GM23338 (cell line): ENCODE results near the gene DMD. TPM values are rescaled to one million over a fixed set of nuclear protein-coding genes. Genes with fewer than 3 reads are reported as not detected.

Experiments used
- ATAC-seq: fragments of 200-7000 bp; cut with Tn5 transposase; 3 replicates; pipeline ENCODE4 v1.9.1; 2020
- DNase-seq: peaks from one replicate; pipeline ENCODE4 v3.0.0-alpha.2; 2015; ENCODE audit warnings: low spot score
- H2AFZ ChIP-seq: fragments of 200-600 bp; sonication (generic); 2 replicates; pipeline ENCODE4 v1.8.0; 2016; ENCODE audit warnings: antibody characterized with exemption, mild to moderate bottlenecking, moderate library complexity
- H3F3A ChIP-seq: fragments of 200-600 bp; sonication (generic); replicated peaks from 2 replicates; pipeline ENCODE4 v1.8.0; 2017; ENCODE audit warnings: antibody characterized with exemption, mixed run types, low read depth
- H3K27ac ChIP-seq: fragments of 200-600 bp; sonication (generic); 2 replicates; pipeline ENCODE4 v1.6.1; 2016; ENCODE audit warnings: low read depth
- H3K27me3 ChIP-seq: fragments of 200-600 bp; sonication (generic); 2 replicates; pipeline ENCODE4 v1.8.0; 2016; ENCODE audit warnings: mild to moderate bottlenecking, mixed run types, moderate library complexity; ENCODE audit not compliant: insufficient read depth
- H3K36me3 ChIP-seq: fragments of 200-600 bp; sonication (generic); 2 replicates; pipeline ENCODE4 v1.8.0; 2016; ENCODE audit warnings: mild to moderate bottlenecking; ENCODE audit not compliant: insufficient read depth
- H3K4me1 ChIP-seq: fragments of 200-600 bp; sonication (generic); 2 replicates; pipeline ENCODE4 v1.8.0; 2016; ENCODE audit warnings: mild to moderate bottlenecking, moderate library complexity; ENCODE audit not compliant: insufficient read depth
- H3K4me2 ChIP-seq: fragments of 200-600 bp; sonication (generic); 2 replicates; pipeline ENCODE4 v1.7.1; 2017; ENCODE audit warnings: mixed run types
- H3K4me3 ChIP-seq: fragments of 200-600 bp; sonication (generic); 2 replicates; pipeline ENCODE4 v1.6.1; 2016; ENCODE audit warnings: mixed run types
- H3K79me2 ChIP-seq: fragments of 200-600 bp; sonication (generic); replicated peaks from 2 replicates; pipeline ENCODE4 v1.8.0; 2017; ENCODE audit warnings: mild to moderate bottlenecking; ENCODE audit not compliant: insufficient read depth
- H3K9me2 ChIP-seq: fragments of 200-600 bp; sonication (generic); 2 replicates; pipeline ENCODE4 v1.8.0; 2017; ENCODE audit not compliant: insufficient read depth
- H4K20me1 ChIP-seq: fragments of 200-600 bp; sonication (generic); replicated peaks from 2 replicates; pipeline ENCODE4 v1.8.0; 2017; ENCODE audit warnings: mild to moderate bottlenecking; ENCODE audit not compliant: insufficient read depth
- H3K27ac Mint-ChIP-seq: 2 replicates; pipeline ENCODE4 v1.8.0; 2020; ENCODE audit warnings: inconsistent platforms, mild to moderate bottlenecking, moderate library complexity, mixed read lengths
- H3K27me3 Mint-ChIP-seq: 3 replicates; pipeline ENCODE4 v1.8.0; 2022; ENCODE audit warnings: low read depth, mild to moderate bottlenecking, moderate library complexity, mixed read lengths, inconsistent platforms; ENCODE audit not compliant: insufficient read depth, poor library complexity
- H3K36me3 Mint-ChIP-seq: 3 replicates; pipeline ENCODE4 v1.8.0; 2021; ENCODE audit warnings: low read depth, mild to moderate bottlenecking, inconsistent platforms, moderate library complexity, mixed read lengths
- H3K4me1 Mint-ChIP-seq: 3 replicates; pipeline ENCODE4 v1.8.0; 2020; ENCODE audit warnings: mild to moderate bottlenecking, inconsistent platforms, mixed read lengths
- H3K4me3 Mint-ChIP-seq: 3 replicates; pipeline ENCODE4 v1.8.0; 2021; ENCODE audit warnings: moderate library complexity, mild to moderate bottlenecking, inconsistent platforms, mixed read lengths
- H3K9me3 Mint-ChIP-seq: 3 replicates; pipeline ENCODE4 v1.8.0; 2020; ENCODE audit warnings: moderate library complexity, mild to moderate bottlenecking, inconsistent platforms, mixed read lengths
- CREB1 ChIP-seq: fragments of 250-450 bp; sonication (Bioruptor Pico); IDR thresholded peaks from 2 replicates; pipeline ENCODE4 v1.5.0; 2020; ENCODE audit warnings: low read depth, mild to moderate bottlenecking, moderate library complexity
- EZH2phosphoT487 ChIP-seq: fragments of 200-600 bp; sonication (generic); IDR thresholded peaks from one replicate; pipeline ENCODE4 v1.8.1; 2018; ENCODE audit warnings: antibody characterized with exemption; ENCODE audit not compliant: unreplicated experiment
- NANOG ChIP-seq: IDR thresholded peaks from 2 replicates; pipeline ENCODE4 v1.6.1; 2016; ENCODE audit warnings: antibody characterized with exemption, borderline replicate concordance
- ZNF331 ChIP-seq: fragments of 250-450 bp; sonication (Bioruptor Pico); IDR thresholded peaks from 2 replicates; pipeline ENCODE4 v1.5.0; 2020; ENCODE audit warnings: low read depth, mild to moderate bottlenecking, moderate library complexity
- polyA plus RNA-seq: library from polyadenylated mRNA; unstranded; fragments of >200 nt; fragmentation: Nextera tagmentation; extraction: Ambion mirVana; gene quantifications from 2 replicates; pipeline ENCODE4 v1.2.1, GENCODE V29; 2016
- total RNA-seq: library from RNA; depleted of rRNA; stranded (reverse); fragments of >200 nt; shearing (Covaris generic); gene quantifications from 2 replicates; pipeline ENCODE4 v1.2.3, GENCODE V29; 2014
- TF ChIP-seq, protein P1 (sequence below): IDR thresholded peaks from one replicate; pipeline ENCODE4 v1.6.1; 2018; ENCODE audit warnings: antibody characterized with exemption; ENCODE audit not compliant: unreplicated experiment
- TF ChIP-seq, protein P2 (sequence below): IDR thresholded peaks from 2 replicates; pipeline ENCODE4 v1.6.1; 2016; ENCODE audit warnings: antibody characterized with exemption
- TF ChIP-seq, protein P3 (sequence below): fragments of 250-450 bp; sonication (Bioruptor Pico); IDR thresholded peaks from 2 replicates; pipeline ENCODE4 v1.5.0; 2020; ENCODE audit warnings: mild to moderate bottlenecking, moderate library complexity
- TF ChIP-seq, protein P4 (sequence below), 2 experiments: fragments of 200-600 bp in 1 of 2; sonication (generic) in 1 of 2; conservative IDR thresholded peaks; 2 replicates each; pipeline versions ENCODE4 v1.5.1 to v1.6.1; 2016 to 2017; ENCODE audit warnings: antibody characterized with exemption in 2 of 2, low read depth in 2 of 2, mild to moderate bottlenecking in 2 of 2, moderate library complexity in 1 of 2

DMD gene
- total and polyA plus RNA-seq, 2 experiments from 2014 or later = 4.5 to 7.6 TPM

DNA sequence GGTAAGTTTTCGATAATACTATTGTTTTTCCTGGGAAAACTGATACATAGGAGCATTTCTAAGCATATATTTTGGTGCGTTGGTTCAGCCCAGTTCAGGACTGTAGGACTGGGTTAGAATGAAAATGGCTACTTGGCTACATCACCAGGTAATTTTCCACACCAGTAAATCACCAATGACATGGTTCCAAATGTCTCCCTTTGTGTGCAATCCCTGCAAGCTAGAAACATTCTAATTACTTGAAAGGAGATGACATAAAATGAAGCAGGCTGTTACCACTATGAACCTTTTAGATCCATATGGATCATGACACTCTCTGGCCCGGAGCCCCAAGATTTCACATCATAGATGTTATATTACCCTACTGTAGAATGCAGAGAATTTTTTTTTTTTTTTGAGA lies 1562.1 kb downstream of the DMD start (continued):
- TF ChIP-seq, protein P1, sequence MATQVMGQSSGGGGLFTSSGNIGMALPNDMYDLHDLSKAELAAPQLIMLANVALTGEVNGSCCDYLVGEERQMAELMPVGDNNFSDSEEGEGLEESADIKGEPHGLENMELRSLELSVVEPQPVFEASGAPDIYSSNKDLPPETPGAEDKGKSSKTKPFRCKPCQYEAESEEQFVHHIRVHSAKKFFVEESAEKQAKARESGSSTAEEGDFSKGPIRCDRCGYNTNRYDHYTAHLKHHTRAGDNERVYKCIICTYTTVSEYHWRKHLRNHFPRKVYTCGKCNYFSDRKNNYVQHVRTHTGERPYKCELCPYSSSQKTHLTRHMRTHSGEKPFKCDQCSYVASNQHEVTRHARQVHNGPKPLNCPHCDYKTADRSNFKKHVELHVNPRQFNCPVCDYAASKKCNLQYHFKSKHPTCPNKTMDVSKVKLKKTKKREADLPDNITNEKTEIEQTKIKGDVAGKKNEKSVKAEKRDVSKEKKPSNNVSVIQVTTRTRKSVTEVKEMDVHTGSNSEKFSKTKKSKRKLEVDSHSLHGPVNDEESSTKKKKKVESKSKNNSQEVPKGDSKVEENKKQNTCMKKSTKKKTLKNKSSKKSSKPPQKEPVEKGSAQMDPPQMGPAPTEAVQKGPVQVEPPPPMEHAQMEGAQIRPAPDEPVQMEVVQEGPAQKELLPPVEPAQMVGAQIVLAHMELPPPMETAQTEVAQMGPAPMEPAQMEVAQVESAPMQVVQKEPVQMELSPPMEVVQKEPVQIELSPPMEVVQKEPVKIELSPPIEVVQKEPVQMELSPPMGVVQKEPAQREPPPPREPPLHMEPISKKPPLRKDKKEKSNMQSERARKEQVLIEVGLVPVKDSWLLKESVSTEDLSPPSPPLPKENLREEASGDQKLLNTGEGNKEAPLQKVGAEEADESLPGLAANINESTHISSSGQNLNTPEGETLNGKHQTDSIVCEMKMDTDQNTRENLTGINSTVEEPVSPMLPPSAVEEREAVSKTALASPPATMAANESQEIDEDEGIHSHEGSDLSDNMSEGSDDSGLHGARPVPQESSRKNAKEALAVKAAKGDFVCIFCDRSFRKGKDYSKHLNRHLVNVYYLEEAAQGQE = no peak

DNA sequence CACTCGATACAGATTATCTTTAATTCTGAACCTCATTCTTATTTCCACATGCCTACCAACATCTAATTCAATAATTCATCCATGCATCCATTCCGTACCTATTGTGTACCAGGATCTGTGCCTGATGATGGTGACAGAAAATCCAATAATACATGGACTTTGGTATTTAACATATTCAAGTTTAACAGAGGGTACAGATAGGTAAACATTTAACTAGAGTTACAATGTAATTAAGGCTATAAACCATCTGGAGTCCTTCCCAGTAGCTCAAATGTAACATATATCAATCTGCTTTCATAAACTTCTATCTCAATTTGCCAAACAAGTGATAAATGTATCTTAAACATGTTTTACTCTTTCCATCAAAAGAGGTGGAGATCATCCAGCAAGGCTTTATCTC lies 1578.0 kb downstream of the DMD start:
- no peaks in the 10 kb centered on the region for H3K9me2 ChIP-seq
- no peaks in the 10 kb centered on the region for H3K36me3 ChIP-seq
- no peaks in the 10 kb centered on the region for H3F3A ChIP-seq
- H3K4me2 ChIP-seq = no peak overlapping the region
- Mint-ChIP-seq H3K27ac (no peak overlapping the region), H3K4me1 (peaks cover 2% of the 10 kb centered on the region; the same call in 2 of the 3 replicates), H3K9me3 (no peaks in the 10 kb centered on the region), H3K36me3 (no peaks in the 10 kb centered on the region), H3K27me3 (no peaks in the 10 kb centered on the region), H3K4me3 (no peak overlapping the region)
- DNase-seq = no peak
- no peaks in the 10 kb centered on the region for H3K4me1 ChIP-seq
- no peak for ATAC-seq
- H4K20me1 ChIP-seq = no peaks in the 10 kb centered on the region
- no peak overlapping the region for H2AFZ ChIP-seq
- H3K79me2 ChIP-seq = no peaks in the 10 kb centered on the region
- H3K27me3 ChIP-seq = no peaks in the 10 kb centered on the region
- no peak overlapping the region for H3K4me3 ChIP-seq
- no peak overlapping the region for H3K27ac ChIP-seq
- TF ChIP-seq CREB1 (no peak), EZH2phosphoT487 (no peak), NANOG (no peak), ZNF331 (CRISPR knock-in tag) (no peak)
- TF ChIP-seq, protein P1 = no peak
- TF ChIP-seq, protein P2, sequence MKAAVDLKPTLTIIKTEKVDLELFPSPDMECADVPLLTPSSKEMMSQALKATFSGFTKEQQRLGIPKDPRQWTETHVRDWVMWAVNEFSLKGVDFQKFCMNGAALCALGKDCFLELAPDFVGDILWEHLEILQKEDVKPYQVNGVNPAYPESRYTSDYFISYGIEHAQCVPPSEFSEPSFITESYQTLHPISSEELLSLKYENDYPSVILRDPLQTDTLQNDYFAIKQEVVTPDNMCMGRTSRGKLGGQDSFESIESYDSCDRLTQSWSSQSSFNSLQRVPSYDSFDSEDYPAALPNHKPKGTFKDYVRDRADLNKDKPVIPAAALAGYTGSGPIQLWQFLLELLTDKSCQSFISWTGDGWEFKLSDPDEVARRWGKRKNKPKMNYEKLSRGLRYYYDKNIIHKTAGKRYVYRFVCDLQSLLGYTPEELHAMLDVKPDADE = no peak
- TF ChIP-seq, protein P3, sequence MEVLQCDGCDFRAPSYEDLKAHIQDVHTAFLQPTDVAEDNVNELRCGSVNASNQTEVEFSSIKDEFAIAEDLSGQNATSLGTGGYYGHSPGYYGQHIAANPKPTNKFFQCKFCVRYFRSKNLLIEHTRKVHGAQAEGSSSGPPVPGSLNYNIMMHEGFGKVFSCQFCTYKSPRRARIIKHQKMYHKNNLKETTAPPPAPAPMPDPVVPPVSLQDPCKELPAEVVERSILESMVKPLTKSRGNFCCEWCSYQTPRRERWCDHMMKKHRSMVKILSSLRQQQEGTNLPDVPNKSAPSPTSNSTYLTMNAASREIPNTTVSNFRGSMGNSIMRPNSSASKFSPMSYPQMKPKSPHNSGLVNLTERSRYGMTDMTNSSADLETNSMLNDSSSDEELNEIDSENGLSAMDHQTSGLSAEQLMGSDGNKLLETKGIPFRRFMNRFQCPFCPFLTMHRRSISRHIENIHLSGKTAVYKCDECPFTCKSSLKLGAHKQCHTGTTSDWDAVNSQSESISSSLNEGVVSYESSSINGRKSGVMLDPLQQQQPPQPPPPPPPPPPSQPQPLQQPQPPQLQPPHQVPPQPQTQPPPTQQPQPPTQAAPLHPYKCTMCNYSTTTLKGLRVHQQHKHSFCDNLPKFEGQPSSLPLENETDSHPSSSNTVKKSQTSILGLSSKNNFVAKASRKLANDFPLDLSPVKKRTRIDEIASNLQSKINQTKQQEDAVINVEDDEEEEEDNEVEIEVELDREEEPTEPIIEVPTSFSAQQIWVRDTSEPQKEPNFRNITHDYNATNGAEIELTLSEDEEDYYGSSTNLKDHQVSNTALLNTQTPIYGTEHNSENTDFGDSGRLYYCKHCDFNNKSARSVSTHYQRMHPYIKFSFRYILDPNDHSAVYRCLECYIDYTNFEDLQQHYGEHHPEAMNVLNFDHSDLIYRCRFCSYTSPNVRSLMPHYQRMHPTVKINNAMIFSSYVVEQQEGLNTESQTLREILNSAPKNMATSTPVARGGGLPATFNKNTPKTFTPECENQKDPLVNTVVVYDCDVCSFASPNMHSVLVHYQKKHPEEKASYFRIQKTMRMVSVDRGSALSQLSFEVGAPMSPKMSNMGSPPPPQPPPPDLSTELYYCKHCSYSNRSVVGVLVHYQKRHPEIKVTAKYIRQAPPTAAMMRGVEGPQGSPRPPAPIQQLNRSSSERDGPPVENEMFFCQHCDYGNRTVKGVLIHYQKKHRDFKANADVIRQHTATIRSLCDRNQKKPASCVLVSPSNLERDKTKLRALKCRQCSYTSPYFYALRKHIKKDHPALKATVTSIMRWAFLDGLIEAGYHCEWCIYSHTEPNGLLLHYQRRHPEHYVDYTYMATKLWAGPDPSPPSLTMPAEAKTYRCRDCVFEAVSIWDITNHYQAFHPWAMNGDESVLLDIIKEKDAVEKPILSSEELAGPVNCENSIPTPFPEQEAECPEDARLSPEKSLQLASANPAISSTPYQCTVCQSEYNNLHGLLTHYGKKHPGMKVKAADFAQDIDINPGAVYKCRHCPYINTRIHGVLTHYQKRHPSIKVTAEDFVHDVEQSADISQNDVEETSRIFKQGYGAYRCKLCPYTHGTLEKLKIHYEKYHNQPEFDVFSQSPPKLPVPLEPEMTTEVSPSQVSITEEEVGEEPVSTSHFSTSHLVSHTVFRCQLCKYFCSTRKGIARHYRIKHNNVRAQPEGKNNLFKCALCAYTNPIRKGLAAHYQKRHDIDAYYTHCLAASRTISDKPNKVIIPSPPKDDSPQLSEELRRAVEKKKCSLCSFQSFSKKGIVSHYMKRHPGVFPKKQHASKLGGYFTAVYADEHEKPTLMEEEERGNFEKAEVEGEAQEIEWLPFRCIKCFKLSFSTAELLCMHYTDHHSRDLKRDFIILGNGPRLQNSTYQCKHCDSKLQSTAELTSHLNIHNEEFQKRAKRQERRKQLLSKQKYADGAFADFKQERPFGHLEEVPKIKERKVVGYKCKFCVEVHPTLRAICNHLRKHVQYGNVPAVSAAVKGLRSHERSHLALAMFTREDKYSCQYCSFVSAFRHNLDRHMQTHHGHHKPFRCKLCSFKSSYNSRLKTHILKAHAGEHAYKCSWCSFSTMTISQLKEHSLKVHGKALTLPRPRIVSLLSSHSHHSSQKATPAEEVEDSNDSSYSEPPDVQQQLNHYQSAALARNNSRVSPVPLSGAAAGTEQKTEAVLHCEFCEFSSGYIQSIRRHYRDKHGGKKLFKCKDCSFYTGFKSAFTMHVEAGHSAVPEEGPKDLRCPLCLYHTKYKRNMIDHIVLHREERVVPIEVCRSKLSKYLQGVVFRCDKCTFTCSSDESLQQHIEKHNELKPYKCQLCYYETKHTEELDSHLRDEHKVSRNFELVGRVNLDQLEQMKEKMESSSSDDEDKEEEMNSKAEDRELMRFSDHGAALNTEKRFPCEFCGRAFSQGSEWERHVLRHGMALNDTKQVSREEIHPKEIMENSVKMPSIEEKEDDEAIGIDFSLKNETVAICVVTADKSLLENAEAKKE (CRISPR knock-in tag) = no peak
- TF ChIP-seq, protein P4, sequence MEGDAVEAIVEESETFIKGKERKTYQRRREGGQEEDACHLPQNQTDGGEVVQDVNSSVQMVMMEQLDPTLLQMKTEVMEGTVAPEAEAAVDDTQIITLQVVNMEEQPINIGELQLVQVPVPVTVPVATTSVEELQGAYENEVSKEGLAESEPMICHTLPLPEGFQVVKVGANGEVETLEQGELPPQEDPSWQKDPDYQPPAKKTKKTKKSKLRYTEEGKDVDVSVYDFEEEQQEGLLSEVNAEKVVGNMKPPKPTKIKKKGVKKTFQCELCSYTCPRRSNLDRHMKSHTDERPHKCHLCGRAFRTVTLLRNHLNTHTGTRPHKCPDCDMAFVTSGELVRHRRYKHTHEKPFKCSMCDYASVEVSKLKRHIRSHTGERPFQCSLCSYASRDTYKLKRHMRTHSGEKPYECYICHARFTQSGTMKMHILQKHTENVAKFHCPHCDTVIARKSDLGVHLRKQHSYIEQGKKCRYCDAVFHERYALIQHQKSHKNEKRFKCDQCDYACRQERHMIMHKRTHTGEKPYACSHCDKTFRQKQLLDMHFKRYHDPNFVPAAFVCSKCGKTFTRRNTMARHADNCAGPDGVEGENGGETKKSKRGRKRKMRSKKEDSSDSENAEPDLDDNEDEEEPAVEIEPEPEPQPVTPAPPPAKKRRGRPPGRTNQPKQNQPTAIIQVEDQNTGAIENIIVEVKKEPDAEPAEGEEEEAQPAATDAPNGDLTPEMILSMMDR (conservative IDR thresholded peaks at IDR 0.05; ENCODE audit: low read depth in 2 of 2) = no peak
